Myometrial cell (primary cell): ENCODE results near the gene GBE1. TPM values are rescaled to one million over a fixed set of nuclear protein-coding genes. Genes with fewer than 3 reads are reported as not detected.

ENCODE experiments used
- total RNA-seq: library from RNA; depleted of rRNA; stranded (reverse); fragments of >200 nt; gene quantifications from 2 replicates; pipeline ENCODE4 v1.2.3, GENCODE V29; 2015

The GBE1 gene
- total RNA-seq, result 77.0 and 82.6 TPM in 2 replicates

GRCh38 chr3:81760924-81761903 is at the start of gene GBE1:
TSS of gene GBE1 (minus strand) at chr3:81761645. CDS start at chr3:81761517, 128 bp downstream.

